T-cell (primary cell): ENCODE results near the gene HOXA3. TPM values are rescaled to one million over a fixed set of nuclear protein-coding genes. Genes with fewer than 3 reads are reported as not detected.

Experiments
- ATAC-seq, 4 experiments: fragments of 200-7000 bp in 3 of 4; fragments of 150-1000 bp in 1 of 4; cut with Tn5 transposase; replicated peaks in 1 of 4; 1 replicate in 3 of 4; 2 replicates in 1 of 4; pipeline ENCODE4 v1.10.0; 2021; ENCODE audit warnings: moderate library complexity in 3 of 4, mild to moderate bottlenecking in 2 of 4, moderate number of reproducible peaks in 1 of 4
- CTCF ChIA-PET, 2 donors: fragments of 300-600 bp; sonication (Branson Sonifier 250); formaldehyde crosslinking; loops; one replicate each; lab custom pipeline; 2022; ENCODE audit warnings: antibody characterized with exemption in 2 of 2; lab: Charles Lee
- POLR2A ChIA-PET, 2 donors: fragments of 300-600 bp; sonication (Branson Sonifier 250); formaldehyde crosslinking; loops; one replicate each; lab custom pipeline; 2022; ENCODE audit warnings: antibody characterized with exemption in 2 of 2; lab: Charles Lee
- DNase-seq, 35 experiments: peaks; one replicate each; pipeline versions ENCODE4 v3.0.0 to v3.0.0-alpha.2; 2013 to 2023
- H3K27ac ChIP-seq: one replicate; pipeline ENCODE4 v1.5.1; 2013; ENCODE audit warnings: low read length
- H3K27me3 ChIP-seq, 2 experiments: replicated peaks in 1 of 2; 1 replicate in 1 of 2; 2 replicates in 1 of 2; pipeline versions ENCODE4 v1.6.1 to v1.7.0; 2013; ENCODE audit warnings: low read length in 1 of 2, mixed read lengths in 1 of 2; ENCODE audit not compliant: control insufficient read depth in 2 of 2, insufficient read depth in 2 of 2; ENCODE audit errors: extremely low read depth in 1 of 2
- H3K36me3 ChIP-seq, 2 donors: 1 replicate in 1 of 2; 2 replicates in 1 of 2; pipeline versions ENCODE4 v1.6.1 to v1.7.0; 2013; ENCODE audit warnings: low read length in 1 of 2; ENCODE audit not compliant: control insufficient read depth in 2 of 2, insufficient read depth in 1 of 2; ENCODE audit errors: extremely low read depth in 1 of 2
- H3K4me1 ChIP-seq, 2 experiments: 1 replicate in 1 of 2; 2 replicates in 1 of 2; pipeline versions ENCODE4 v1.6.1 to v1.7.0; 2013; ENCODE audit warnings: low read length in 2 of 2, mixed read lengths in 1 of 2; ENCODE audit not compliant: insufficient read depth in 2 of 2, control insufficient read depth in 1 of 2; ENCODE audit errors: extremely low read depth in 1 of 2
- H3K4me3 ChIP-seq, 2 donors: 1 replicate in 1 of 2; 2 replicates in 1 of 2; pipeline versions ENCODE4 v1.5.1 to v1.7.0; 2013; ENCODE audit warnings: mild to moderate bottlenecking in 2 of 2, low read length in 1 of 2, moderate library complexity in 1 of 2; ENCODE audit not compliant: control insufficient read depth in 1 of 2; ENCODE audit errors: extremely low read depth in 1 of 2
- H3K9me3 ChIP-seq: 2 replicates; pipeline ENCODE4 v1.7.0; 2013
- H3K27ac Mint-ChIP-seq, 2 donors: one replicate each; pipeline ENCODE4 v1.8.0; 2020 to 2021; ENCODE audit warnings: mild to moderate bottlenecking in 2 of 2, mixed read lengths in 2 of 2
- H3K27me3 Mint-ChIP-seq, 2 donors: one replicate each; pipeline ENCODE4 v1.8.0; 2021 to 2022; ENCODE audit warnings: mixed read lengths in 2 of 2
- H3K36me3 Mint-ChIP-seq: one replicate; pipeline ENCODE4 v1.8.0; 2021; ENCODE audit warnings: mixed read lengths
- H3K4me1 Mint-ChIP-seq, 3 donors: one replicate each; pipeline ENCODE4 v1.8.0; 2020 to 2022; ENCODE audit warnings: mixed read lengths in 3 of 3, mild to moderate bottlenecking in 1 of 3
- H3K4me3 Mint-ChIP-seq, 3 donors: one replicate each; pipeline ENCODE4 v1.8.0; 2020 to 2022; ENCODE audit warnings: mild to moderate bottlenecking in 3 of 3, mixed read lengths in 3 of 3, moderate library complexity in 3 of 3
- H3K9me3 Mint-ChIP-seq, 3 donors: one replicate each; pipeline ENCODE4 v1.8.0; 2020 to 2022; ENCODE audit warnings: mixed read lengths in 3 of 3
- WGBS: methylation state at CpG from one replicate; pipeline ENCODE4 v1.1.5; 2013; ENCODE audit warnings: missing lambda C conversion rate; ENCODE audit not compliant: insufficient coverage; 5-methylcytosine and 5-hydroxymethylcytosine counted together
- total RNA-seq, 35 experiments: library from RNA in 6 of 35; stranded (reverse) in 6 of 35; fragments of 120-200 nt in 1 of 35; gene quantifications; one replicate each; pipeline versions ENCODE4 v1.2.1 to v1.2.4 and lab custom pipeline; 2013 to 2026

HOXA3 gene
- total RNA-seq, 5 donors from 2014 or later (not counting 1 experiment from before 2014, with no cell fraction given): 0.79 to 1.4 TPM; not detected in 3

GRCh38 chr7:27146491-27147198 is 5.7 kb downstream of the HOXA3 start:
- WGBS: 90% methylated on average over 3 of the region's 5 CpGs
- peaks cover 23 to 28% (median 26%) of the 10 kb centered on the region in 3 donors for H3K4me1 Mint-ChIP-seq
- no peak overlapping the region for H3K27ac Mint-ChIP-seq

GRCh38 chr7:27145914-27146412 is 6.4 kb downstream of the HOXA3 start:
- no peaks in the 10 kb centered on the region for H3K36me3 Mint-ChIP-seq
- 86% methylated on average over 8 of the region's 11 CpGs for WGBS
- ATAC-seq (no peak), DNase-seq (no peak)
- Histone ChIP-seq H3K36me3 (no peaks in the 10 kb centered on the region), H3K27me3 (peaks cover 0 to 76% of the 10 kb centered on the region in 2 experiments), H3K4me3 (no peak overlapping the region), H3K9me3 (no peaks in the 10 kb centered on the region), H3K4me1 (peaks cover 0 to 25% of the 10 kb centered on the region in 2 experiments), H3K27ac (no peak overlapping the region)
- H3K27me3 Mint-ChIP-seq: peaks cover 54 to 80% of the 10 kb centered on the region in 2 donors
- no peak overlapping the region for H3K27ac Mint-ChIP-seq
- CTCF ChIA-PET: interaction anchor here in 1 of 2 donors (0.6 to 0.7 kb wide), 2 partner anchors 59 to 79 kb away, joined by 3 read pairs; no protein-coding TSS in a partner anchor
- H3K9me3 Mint-ChIP-seq: no peaks in the 10 kb centered on the region
- no peak overlapping the region for H3K4me3 Mint-ChIP-seq
- POLR2A ChIA-PET: no interaction called here
- H3K4me1 Mint-ChIP-seq: peaks cover 17 to 21% (median 20%) of the 10 kb centered on the region in 3 donors

More at GRCh38 chr7:27146491-27147198, 5.7 kb downstream of the HOXA3 start:
- no peaks in the 10 kb centered on the region for H3K9me3 ChIP-seq
- H3K4me3 ChIP-seq: no peak overlapping the region
- H3K27ac ChIP-seq: no peak overlapping the region
- POLR2A ChIA-PET: no interaction called here
- Mint-ChIP-seq H3K36me3 (no peaks in the 10 kb centered on the region), H3K4me3 (no peak overlapping the region), H3K9me3 (no peaks in the 10 kb centered on the region), H3K27me3 (peaks cover 55 to 80% of the 10 kb centered on the region in 2 donors)
- CTCF ChIA-PET: interaction anchor here in 1 of 2 donors (0.6 to 0.7 kb wide), 3 partner anchors 58 to 443 kb away, joined by 3 read pairs; no protein-coding TSS in a partner anchor
- no peak for ATAC-seq
- no peak for DNase-seq
- H3K36me3 ChIP-seq: no peaks in the 10 kb centered on the region
- peaks cover 4 to 32% of the 10 kb centered on the region in 2 experiments for H3K4me1 ChIP-seq
- H3K27me3 ChIP-seq: peaks cover 0 to 83% of the 10 kb centered on the region in 2 experiments

- Histone ChIP-seq H3K4me3 (no peak overlapping the region), H3K27ac (no peak overlapping the region), H3K27me3 (peaks cover 0 to 75% of the 10 kb centered on the region in 2 experiments), H3K4me1 (peaks cover 0 to 19% of the 10 kb centered on the region in 2 experiments), H3K9me3 (no peaks in the 10 kb centered on the region), H3K36me3 (no peaks in the 10 kb centered on the region)
- CTCF ChIA-PET: interaction anchor here in 1 of 2 donors (0.6 kb wide), 1 partner anchor 288 kb away, joined by 5 read pairs; no protein-coding TSS in a partner anchor
- Mint-ChIP-seq H3K4me3 (no peak overlapping the region), H3K36me3 (no peaks in the 10 kb centered on the region), H3K4me1 (peaks cover 12 to 15% (median 13%) of the 10 kb centered on the region in 3 donors), H3K9me3 (no peaks in the 10 kb centered on the region), H3K27ac (no peak overlapping the region), H3K27me3 (peaks cover 49 to 78% of the 10 kb centered on the region in 2 donors)
- ATAC-seq (no peak), DNase-seq (no peak)
- 91% methylated on average over 46 of the region's 47 CpGs for WGBS
- POLR2A ChIA-PET: no interaction called here
These were observed 7.0 kb downstream of the HOXA3 start for GRCh38 chr7:27145165-27145913.

- Mint-ChIP-seq H3K27me3 (peaks cover 44 to 73% of the 10 kb centered on the region in 2 donors), H3K9me3 (no peaks in the 10 kb centered on the region), H3K4me3 (no peak overlapping the region), H3K27ac (no peak overlapping the region), H3K4me1 (peaks cover 8 to 13% (median 11%) of the 10 kb centered on the region in 3 donors), H3K36me3 (no peaks in the 10 kb centered on the region)
- H3K4me1 ChIP-seq: peaks cover 0 to 16% of the 10 kb centered on the region in 2 experiments
- WGBS: 80% methylated on average over 26 of the region's 31 CpGs
- peaks cover 0 to 71% of the 10 kb centered on the region in 2 experiments for H3K27me3 ChIP-seq
- H3K27ac ChIP-seq: no peak overlapping the region
- ATAC-seq (no peak), DNase-seq (no peak)
- CTCF ChIA-PET: interaction anchor here in 1 of 2 donors (0.6 kb wide), 1 partner anchor 288 kb away, joined by 5 read pairs; no protein-coding TSS in a partner anchor
- H3K4me3 ChIP-seq: no peak overlapping the region
- POLR2A ChIA-PET: no interaction called here
- H3K9me3 ChIP-seq: no peaks in the 10 kb centered on the region
- no peaks in the 10 kb centered on the region for H3K36me3 ChIP-seq
These were observed 7.6 kb downstream of the HOXA3 start for GRCh38 chr7:27144781-27145164.

- Histone ChIP-seq H3K27ac (no peak overlapping the region), H3K4me3 (no peak overlapping the region), H3K27me3 (peaks cover 0 to 71% of the 10 kb centered on the region in 2 experiments), H3K36me3 (no peaks in the 10 kb centered on the region), H3K4me1 (peaks cover 0 to 16% of the 10 kb centered on the region in 2 experiments), H3K9me3 (no peaks in the 10 kb centered on the region)
- CTCF ChIA-PET: interaction anchor here in 1 of 2 donors (0.6 to 1.3 kb wide), 2 partner anchors 15 to 287 kb away, joined by 3 to 5 read pairs; no protein-coding TSS in a partner anchor
- Mint-ChIP-seq H3K27ac (no peak overlapping the region), H3K4me3 (peak overlapping the region in 1 of 3 donors; percentile 68), H3K9me3 (no peaks in the 10 kb centered on the region), H3K36me3 (no peaks in the 10 kb centered on the region), H3K4me1 (peaks cover 8 to 13% (median 11%) of the 10 kb centered on the region in 3 donors), H3K27me3 (peaks cover 39 to 67% of the 10 kb centered on the region in 2 donors)
- no peak for ATAC-seq
- POLR2A ChIA-PET: no interaction called here
- DNase-seq: no peak
- 93% methylated on average over 29 of the region's 40 CpGs for WGBS
These were observed 8.2 kb downstream of the HOXA3 start for GRCh38 chr7:27143950-27144780.
